GM21576 (cell line): ENCODE results near the gene RRH.
"Not testable (repeated sequence)": the region's sequence is repeated elsewhere in the genome, so short reads cannot be mapped to it uniquely, and the experiment has no call there.

Source experiments
- ATAC-seq: cut with Tn5 transposase; IDR thresholded peaks from one replicate; pipeline ENCODE4 v1.9.1; 2021; ENCODE audit warnings: mild to moderate bottlenecking, moderate library complexity; ENCODE audit not compliant: unreplicated experiment

The RRH gene, protein sequence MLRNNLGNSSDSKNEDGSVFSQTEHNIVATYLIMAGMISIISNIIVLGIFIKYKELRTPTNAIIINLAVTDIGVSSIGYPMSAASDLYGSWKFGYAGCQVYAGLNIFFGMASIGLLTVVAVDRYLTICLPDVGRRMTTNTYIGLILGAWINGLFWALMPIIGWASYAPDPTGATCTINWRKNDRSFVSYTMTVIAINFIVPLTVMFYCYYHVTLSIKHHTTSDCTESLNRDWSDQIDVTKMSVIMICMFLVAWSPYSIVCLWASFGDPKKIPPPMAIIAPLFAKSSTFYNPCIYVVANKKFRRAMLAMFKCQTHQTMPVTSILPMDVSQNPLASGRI

DNA sequence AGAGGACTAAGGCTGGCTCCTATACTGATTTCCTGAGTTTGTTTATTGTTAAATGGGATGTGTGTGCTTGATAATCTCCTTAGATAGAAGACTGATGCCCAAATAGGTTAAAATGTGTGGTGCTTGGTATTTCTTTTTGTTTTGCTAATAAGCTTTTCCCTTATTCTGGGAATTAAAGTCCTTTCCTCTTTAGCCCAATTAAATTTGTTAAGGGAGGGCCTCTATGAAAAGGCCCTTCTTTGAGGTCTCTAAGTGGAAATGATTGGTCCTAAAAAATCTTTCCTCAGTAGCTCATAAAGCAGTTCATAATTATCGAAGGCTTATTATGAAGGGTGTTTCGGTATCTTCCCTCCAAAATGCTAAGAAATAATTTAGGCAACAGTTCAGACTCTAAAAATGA is at the start of gene RRH:
Gene RRH (plus strand): TSS at position 301 of the 400 bp plus-strand sequence. CDS start 56 bp downstream, at position 357.
- ATAC-seq: no peak

DNA sequence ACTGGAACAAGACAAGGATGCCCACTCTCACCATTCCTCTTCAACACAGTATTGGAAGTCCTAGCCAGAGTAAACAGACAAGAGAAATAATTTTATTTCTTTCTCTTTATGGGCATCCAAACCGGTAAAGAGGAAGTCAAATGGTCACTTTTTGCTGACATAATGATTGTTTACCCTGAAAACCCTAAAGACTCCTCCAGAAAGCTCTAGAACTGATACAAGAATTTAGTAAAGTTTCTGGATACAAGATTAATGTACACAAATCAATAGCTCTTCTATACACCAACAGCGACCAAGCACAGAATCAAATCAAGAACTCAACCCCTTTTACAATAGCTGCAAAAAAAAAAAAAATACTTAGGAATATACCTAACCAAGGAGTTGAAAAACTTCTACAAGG is 45.7 kb upstream of the RRH start:
- not testable (repeated sequence) for ATAC-seq

DNA sequence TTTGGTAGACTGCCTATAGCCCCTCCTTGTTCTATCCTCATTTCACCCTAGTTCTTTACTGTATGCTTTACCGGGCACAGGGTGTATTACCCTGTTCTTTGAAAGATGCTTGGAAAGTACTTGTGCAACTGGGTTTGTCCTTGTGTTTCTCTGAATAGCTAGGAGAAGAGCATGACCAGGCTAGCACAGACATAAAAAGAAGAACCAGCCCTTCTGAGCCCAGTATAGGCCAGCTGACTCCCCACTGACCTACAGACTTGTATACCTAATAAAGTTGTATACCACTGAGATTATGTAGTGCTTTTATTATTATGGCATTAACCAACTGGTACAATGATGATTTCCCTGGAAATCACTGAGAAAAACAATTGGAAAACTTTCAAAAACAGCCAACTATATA is 40.9 kb upstream of the RRH start:
- no peak for ATAC-seq

DNA sequence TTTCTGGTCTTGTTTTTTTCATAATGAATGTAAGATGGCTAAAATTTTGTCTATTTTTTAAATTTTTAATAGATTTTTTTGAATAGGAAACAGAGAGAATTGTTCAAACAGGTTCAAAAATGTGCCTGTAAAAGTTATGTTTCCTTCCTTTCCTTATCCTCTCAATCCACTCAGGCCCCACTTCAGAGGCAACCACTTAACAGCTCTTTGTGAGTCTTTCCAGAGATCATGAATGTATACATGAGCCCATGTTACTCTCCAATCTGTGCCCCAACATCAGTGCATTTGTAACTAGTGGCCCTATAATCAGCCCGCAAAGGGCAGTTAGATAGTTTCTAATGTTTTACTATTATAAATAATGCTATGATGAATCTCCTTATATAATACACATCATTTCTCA is 40.0 kb upstream of the RRH start:
- ATAC-seq: no peak

DNA sequence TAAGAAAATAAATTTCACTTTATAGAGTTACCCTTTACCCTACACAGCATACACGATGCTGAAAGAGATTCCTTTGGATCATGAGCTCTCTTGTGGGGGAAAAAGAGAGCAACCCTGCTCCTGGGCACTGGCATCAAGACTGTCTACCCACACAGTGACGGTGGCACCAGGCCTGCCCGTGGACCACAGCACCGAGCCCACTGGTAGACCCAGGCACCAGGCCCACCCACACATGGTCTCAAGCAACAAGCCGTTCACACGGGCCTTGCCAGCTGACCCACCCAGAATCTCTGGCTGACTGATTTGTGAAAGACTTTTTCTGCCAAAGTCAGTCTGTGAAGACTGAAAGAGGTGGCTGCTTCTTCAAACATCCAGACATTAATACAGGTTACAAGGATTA is 32.7 kb upstream of the RRH start:
- ATAC-seq: no peak

DNA sequence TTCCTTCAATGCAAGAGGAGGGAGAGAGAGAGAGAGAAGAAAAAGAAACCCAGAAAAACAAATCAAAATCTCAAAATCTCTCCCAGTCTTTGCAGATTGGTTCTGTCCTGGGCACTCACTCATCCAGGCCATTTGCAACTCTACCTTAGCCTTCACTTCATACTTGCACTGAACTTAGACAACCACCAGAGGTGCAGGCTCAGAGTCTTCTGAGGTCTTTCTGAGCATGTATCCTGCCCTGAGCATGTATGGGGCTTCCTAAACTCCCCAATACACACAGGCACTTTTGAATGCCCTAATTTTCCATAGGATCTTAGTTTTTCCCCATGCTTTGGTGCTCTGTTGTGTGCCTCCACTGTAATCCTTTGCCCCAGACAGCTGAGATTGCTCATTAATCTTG is 28.9 kb upstream of the RRH start:
- ATAC-seq: no peak

DNA sequence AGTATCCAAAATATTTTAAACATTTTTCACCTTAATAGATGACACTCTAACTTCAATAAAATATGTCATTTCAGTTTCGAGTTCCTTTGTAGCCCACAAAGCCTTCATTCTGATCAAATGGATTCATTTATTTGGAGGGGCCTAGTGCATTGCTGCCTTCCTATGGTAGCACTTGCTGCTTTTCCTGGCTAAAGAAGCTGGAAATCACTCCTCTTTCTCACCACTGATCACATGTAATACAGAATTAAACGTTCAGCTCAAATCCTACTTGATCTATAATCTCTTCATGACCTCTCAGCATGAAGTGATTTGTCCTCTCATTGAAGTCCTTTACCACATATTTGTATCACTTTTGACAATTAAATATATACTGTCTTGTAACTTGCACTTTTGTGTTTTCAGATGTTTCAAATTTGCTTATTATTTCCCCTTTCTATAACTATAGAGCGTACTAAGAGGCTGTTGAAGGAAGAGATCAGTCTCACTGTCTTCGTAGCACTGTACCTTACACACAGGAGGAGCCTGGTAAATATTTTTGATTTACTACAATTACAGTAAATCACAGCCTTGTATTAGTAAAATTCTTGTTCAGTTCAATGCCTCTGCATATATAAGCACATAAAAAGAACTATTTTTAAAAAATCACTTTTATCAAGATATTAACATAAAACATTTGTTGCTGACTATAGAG is 26.5 kb upstream of the RRH start:
- no peak for ATAC-seq

DNA sequence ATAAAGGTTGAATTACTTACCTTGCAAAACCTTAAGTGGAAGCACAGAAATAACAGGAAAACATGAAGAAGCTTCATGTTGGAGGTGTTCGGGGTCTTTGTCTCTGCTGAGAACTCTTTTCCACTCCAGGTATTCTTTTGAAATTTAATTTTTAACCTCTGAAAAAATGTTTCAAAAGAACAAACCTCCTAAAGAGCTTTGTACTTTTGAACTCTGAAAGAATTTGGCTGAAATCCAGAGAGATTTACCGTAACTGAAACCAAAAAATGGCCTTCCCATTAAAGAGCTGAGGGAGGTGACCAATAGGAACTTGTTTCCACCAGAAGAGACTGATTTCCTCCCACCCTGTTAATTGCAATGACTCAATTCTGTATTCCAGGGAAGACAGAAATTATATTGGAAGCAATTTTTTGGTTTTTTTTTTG is 25.9 kb upstream of the RRH start, which contains the start of gene CFI:
Gene CFI (minus strand): TSS at position 105 of the 425 bp plus-strand sequence. CDS start 28 bp downstream, at position 77.
- ATAC-seq: no peak

DNA sequence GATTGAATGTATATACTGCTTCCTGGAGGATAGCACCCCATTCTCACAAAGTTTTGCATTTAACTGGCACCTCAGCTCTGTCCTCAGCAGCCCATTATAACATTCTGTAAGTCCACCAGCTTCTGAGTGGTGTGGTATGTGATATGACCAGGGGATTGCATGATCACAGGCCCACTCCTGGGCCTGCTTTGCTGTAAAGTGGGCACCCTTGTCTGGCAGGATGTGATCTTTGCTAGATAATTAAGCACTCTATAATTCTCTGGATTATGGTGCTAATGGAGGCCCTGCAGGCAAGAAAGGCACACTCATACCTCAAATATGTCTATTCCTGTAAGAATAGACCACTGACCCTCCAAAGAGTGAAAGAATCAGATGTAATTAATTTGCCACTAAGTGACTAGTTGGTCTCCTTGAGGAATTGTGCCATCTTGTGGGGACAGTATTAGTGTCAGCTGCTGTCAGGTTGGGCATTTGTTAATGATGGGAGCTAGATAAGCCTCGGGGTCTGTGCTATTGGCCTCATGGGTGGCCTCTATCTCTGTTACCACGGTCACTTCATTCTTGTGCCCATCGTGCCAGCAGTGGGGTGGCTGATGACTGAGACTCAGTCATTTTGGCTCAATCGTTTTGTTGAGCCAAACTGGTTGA is 23.7 kb upstream of the RRH start:
- no peak for ATAC-seq

DNA sequence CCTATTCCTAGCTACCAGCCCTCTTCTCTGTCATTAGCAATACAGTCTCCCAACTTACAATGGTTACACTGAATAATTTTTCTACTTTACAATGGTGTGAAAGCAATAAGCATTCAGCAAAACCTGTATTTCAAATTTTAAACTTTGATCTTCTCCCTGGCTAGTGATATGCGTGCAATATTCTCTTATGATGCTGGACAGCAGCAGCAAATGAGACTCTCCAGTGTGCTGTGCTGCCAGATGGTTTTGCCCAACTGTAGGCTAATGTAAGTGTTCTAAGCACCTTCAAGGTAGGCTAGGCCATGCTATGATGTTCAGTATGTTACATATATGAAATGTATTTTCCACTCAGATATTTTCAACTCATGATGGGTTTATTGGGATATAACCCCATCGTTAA is 18.1 kb upstream of the RRH start:
- no peak for ATAC-seq

DNA sequence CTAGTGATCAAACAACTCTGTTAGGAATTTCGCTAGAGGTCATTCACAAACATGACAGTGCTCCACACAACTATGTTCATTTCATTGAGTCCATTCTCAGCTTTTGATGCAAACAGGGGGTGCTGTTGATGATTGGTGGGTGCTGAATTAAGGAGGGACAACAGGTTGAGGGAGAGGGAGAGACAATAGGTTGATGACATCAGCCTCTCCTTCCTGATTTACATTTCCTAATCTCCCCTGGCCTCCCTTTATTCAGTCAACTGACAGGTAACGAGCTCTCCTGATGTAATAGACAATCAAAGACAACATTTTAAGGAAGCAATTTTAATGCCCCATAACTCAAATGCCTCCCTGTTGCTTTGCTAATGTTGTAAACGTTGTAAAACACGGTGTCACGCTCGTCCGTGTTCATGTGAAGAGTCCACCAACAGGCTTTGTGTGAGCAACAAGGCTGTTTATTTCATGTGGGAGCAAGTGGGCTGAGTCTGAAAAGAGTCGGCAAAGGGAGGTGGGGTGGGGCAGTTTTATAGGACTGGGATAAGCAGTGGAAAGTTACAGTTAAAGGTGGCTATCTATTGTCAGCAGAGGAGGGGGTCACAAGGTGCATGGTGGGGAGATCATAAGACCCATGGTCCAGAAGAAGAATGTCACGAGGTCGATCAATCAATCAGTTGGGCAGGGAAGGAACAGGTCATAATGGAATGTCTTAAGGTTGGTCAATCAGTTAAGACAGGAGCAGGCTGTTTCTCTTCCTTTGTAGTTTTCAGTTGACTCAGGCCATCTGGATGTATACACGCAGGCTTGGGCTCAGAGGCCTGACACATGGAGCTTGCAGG is 17.0 kb upstream of the RRH start:
- no peak for ATAC-seq

DNA sequence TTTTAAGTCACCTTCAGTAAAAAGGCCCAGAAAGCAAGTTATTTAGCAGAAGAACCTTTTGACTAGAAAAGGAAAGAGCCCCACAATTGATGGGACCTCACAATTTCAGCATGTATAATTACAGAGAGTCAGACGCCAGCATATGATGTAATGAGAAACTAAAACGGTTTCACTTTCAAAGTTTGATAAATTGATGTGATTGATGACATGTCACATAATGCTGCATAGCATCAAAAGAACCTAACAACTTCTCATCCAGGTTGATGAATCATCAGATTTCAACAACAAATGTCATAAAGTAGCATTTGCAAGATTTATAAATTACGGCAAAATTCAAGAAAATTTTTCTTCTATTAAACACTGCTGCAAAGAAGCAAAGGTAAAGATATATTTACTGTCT is 16.1 kb upstream of the RRH start:
- no peak for ATAC-seq

DNA sequence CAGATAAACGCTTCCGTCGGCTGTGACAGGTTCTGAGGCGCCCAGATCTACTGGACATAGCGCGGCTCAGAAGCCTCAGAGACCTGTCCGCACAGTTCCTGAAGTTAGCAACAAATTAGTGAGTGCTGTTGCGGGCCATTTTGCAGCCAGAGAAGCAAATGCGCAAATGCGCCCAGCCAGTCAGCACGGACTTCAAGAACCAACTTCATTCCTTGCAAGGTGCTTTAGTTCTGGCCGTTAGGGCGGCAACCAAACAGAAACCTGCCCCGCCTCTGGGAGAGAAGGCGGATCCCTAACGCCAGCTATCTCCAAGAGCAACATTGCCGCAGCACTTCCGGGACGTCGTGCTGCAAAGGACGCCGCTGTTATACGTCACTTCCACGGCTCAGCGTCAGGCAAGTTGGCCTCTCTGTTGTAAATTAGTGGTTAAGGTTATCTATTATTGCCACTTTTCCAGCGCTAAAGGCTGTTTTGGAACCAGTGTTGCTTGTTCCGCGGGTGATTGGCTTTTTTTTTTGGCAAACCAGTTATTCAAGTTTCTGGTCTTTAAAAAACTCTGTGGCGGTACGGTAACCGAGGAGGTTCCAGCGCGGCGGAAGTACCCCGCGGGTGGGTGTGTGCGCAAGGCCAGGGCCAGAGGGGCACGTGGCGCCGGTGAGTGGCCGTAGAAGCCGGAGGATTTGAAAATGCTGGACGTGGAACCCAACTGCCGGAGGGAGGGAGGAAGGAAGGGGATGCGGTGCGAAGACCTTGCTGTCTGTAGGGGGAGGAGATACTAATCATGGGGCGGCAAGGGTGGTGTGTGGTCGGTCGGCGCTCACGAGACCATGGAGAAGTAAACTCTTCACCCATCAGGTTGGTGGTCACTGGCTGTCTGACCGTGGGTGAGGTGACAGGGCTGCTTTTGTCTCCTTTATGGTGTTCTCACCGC is 12.4 kb upstream of the RRH start, which contains the start of gene GAR1:
Gene GAR1 (plus strand): TSS at position 612 of the 931 bp plus-strand sequence. CDS start 403 bp downstream, outside the sequence.
- ATAC-seq: peak; percentile 99

DNA sequence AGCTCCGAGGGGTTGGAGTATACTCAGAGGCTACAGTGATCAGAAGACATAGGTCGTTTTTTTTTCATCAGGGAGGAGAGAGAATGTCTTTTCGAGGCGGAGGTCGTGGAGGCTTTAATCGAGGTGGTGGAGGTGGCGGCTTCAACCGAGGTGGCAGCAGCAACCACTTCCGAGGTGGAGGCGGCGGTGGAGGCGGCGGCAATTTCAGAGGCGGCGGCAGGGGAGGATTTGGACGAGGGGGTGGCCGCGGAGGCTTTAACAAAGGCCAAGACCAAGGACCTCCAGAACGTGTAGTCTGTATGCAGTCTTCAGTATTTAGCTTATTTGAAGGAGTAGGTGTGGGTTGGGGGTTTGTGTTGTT is 11.7 kb upstream of the RRH start:
- ATAC-seq: no peak

DNA sequence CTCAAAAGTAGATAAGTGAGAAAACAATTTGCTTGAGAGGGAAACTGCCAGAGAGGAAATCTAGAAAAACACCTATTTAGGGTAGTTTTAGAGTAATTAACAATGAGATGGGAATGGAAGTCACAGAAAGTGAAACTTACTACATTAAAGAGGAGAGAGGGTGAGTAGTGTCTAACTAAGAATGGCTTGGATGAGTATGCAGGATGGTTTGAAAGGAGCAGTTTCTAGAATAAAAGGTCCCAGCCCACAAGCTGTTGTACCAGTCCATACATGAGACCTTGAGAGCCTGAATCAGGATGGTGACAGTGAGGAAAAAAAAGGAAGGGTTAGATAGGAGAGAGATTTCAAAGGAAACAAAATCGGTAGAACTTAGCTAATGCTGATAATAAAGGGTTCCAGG is 10.9 kb upstream of the RRH start:
- no peak for ATAC-seq

DNA sequence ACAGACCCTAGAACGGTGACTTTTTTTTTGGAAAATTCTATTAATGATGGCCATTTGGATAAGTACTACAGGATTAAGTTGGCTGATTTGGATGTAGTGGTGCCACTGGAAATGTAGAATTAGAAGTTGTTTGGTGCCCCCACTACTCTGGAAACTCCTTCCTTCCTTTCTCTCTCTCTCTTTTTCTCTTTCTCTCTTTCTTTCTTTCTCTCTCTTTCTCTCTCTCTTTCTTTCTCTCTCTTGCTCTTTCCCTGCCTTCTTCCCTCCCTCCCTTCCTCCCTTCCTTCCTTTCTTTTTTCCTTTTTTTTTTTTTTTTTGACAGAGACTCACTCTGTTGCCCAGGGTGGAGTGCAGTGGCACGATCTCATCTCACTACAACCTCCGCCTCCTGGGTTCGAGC is 9.5 kb upstream of the RRH start:
- ATAC-seq: no peak

DNA sequence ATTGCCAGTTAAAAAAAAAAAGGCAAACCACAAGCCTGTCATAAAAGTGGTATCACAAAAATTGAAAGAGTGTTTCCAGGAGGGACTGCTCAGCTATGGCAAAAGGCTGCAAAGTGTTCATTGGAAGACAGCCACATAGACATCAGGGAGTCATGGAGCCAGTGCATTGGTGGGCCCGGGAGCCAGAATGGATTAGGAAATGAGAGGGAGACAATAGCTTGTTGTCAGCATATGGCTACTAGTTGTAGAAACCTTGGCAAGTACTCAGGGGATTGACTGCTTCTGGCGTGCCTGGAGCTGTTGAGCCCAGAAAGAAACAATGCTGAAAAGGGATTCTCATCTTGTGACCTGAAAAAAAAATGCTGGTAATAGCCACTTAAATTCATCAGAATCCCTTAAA is 7.2 kb upstream of the RRH start:
- ATAC-seq: no peak

DNA sequence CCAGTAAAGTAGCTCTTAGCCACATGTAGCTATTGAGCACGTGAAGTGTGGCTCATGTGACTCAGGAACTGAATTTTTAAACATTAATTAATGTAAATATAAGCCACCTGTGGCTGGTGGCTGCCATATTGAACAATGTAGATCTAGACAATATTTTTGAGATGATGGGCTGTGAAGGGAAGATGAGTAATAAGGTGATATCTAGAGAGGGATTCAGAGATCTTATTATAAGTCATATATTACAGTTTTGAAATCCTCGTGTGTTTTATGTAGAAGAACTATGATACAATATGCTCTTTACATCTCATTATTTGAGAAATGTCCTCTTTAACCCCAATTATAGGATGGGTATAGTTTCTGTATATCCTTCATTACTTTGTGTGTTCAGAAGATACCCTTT is 6.6 kb upstream of the RRH start:
- ATAC-seq: no peak

DNA sequence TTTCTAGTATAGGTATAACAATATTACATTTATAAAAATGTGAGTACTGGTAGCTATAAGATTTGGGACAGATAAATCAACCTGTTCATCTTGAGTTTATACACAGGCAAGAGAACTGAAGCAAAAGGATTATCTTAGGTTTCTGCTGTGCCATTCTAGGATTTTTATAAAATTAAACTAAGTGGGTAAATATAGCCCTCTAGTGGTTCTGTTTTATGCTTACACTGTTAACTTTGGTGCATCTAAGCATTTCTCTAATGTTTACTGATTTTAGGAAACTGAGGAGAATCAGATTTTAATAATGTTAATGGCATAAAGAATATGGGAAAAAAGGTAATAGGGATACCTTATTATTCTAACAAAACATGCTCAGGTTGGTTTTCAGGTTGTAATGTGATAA is 1.1 kb upstream of the RRH start:
- no peak for ATAC-seq

DNA sequence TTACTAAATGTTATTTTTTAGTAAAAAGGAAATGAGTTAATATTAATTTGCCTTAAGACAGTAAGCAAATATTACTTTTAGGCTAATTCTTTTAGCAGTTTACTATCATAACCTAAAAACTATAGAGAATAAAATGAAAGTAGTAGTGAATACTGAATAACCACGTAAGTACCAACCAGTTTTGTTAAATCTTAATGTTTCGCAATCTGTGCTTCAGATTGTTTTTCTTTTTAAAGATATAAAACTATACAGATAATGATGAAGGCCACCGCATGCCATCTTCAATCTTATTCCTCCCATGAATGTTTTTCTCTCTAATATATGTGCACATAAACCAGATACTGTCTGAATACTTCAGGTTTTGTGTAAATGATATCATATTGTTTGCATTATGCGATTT is 6.0 kb downstream of the RRH start:
- ATAC-seq: no peak
